Activated T-helper 1 cell treated with anti-CD3 and anti-CD28 coated beads, Interleukin-12 subunit alpha, Interleukin-12 subunit beta, Interleukin-2, Interleukin-4 antibody, amounts not matched to agents 30 ng/mL and 10 ng/mL and 1 ng/mL, durations not matched to agents 14 hours and 24 hours and 36 hours (primary cell): ENCODE data around the gene MRTFB. TPM values are rescaled to one million over a fixed set of nuclear protein-coding genes. Genes with fewer than 3 reads are reported as not detected.

ENCODE experiments used
- DNase-seq: peaks from one replicate; pipeline ENCODE4 v3.0.0; 2021; ENCODE audit warnings: low spot score
- H3K27ac Mint-ChIP-seq: one replicate; pipeline ENCODE4 v1.8.0; 2021; ENCODE audit warnings: mild to moderate bottlenecking, mixed read lengths
- H3K27me3 Mint-ChIP-seq: one replicate; pipeline ENCODE4 v1.8.0; 2022; ENCODE audit warnings: mild to moderate bottlenecking, moderate library complexity, mixed read lengths; ENCODE audit not compliant: insufficient read depth
- H3K36me3 Mint-ChIP-seq: one replicate; pipeline ENCODE4 v1.8.0; 2021; ENCODE audit warnings: low read depth, mixed read lengths
- H3K4me1 Mint-ChIP-seq: one replicate; pipeline ENCODE4 v1.8.0; 2021; ENCODE audit warnings: low read depth, mixed read lengths
- H3K4me3 Mint-ChIP-seq: one replicate; pipeline ENCODE4 v1.8.0; 2021; ENCODE audit warnings: mild to moderate bottlenecking, moderate library complexity, mixed read lengths
- H3K9me3 Mint-ChIP-seq: one replicate; pipeline ENCODE4 v1.8.0; 2021; ENCODE audit warnings: mixed read lengths
- intact Hi-C: fragments of 100-400 bp; cut with micrococcal nuclease; formaldehyde crosslinking; loops from one replicate; pipeline ENCODE4 v1.15.1; 2024
- total RNA-seq: library from RNA; stranded (reverse); gene quantifications from 2 replicates; pipeline ENCODE4 v1.2.3, GENCODE V29; 2022

MRTFB gene
- total RNA-seq, 1 donor from 2014 or later, result 13.5 TPM

DNA sequence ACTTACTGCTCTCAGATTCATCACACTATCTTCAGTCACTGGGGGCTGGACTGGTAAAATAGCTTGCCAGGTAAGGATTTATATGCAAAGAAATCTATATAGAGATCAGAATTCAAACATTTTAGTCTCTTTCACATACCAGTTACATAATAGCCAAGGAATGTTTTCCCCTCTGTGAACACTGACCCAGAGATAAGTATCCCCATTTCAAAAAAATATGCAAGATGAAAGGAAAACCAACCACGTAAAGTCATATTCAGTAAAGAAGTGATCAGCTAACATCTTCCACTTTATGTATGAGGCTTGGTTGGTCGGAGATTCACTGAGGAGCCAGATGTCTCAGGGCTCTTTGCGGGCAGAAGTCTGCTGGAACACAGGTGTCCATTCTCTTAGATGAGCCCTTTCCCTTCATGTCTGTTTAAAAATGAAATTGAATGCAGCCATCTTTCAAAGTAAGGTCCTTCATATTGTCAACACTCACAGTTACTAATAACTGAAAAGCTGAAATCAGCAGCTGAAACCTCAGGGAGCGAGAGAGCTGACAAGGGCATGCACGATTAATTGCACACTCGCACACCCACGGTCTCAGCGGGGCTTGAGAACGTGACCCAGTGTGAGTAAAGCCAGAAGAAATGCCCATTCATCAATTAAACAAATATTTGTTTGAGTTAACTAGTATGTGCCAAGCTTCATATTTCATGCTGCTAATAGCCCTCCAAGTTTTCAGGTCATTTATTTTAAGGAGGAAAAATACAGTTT is 161.2 kb downstream of the MRTFB start:
- no peak overlapping the region for H3K27ac Mint-ChIP-seq
- no peaks in the 10 kb centered on the region for H3K27me3 Mint-ChIP-seq
- no peaks in the 10 kb centered on the region for H3K9me3 Mint-ChIP-seq
- intact Hi-C loops, result no loop called here
- H3K4me1 Mint-ChIP-seq, result no peaks in the 10 kb centered on the region
- DNase-seq, result no peak
- no peak overlapping the region for H3K4me3 Mint-ChIP-seq
- no peaks in the 10 kb centered on the region for H3K36me3 Mint-ChIP-seq

- Mint-ChIP-seq H3K36me3 (peaks cover 5% of the 10 kb centered on the region), H3K4me1 (no peaks in the 10 kb centered on the region), H3K27ac (no peak overlapping the region), H3K27me3 (no peaks in the 10 kb centered on the region), H3K4me3 (no peak overlapping the region), H3K9me3 (no peaks in the 10 kb centered on the region)
- DNase-seq, result no peak
- intact Hi-C loops, result no loop called here
These were observed 165.3 kb downstream of the MRTFB start for GRCh38 chr16:14236401-14236800.

DNA sequence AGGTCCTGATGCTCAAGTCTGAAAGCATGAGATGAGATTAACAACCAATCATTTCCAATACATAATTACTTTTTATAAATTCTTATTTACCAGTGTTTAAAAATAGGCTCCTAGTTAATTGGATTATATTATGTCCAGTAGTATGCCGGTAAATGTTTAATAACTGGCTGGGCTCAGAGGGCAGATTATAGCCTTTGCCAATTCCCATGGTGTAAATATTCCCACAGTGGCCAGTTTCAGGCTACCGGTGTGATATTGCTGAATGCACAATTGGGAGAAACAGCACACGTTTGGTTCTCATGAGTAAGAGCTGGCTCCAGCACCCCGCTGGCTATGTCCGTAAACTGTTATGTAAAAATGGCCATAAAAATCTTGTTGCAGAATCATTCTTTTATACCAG is 167.6 kb downstream of the MRTFB start:
- no peak for DNase-seq
- H3K4me1 Mint-ChIP-seq, result no peaks in the 10 kb centered on the region
- H3K36me3 Mint-ChIP-seq, result peaks cover 5% of the 10 kb centered on the region
- H3K4me3 Mint-ChIP-seq, result no peak overlapping the region
- no peaks in the 10 kb centered on the region for H3K9me3 Mint-ChIP-seq
- H3K27ac Mint-ChIP-seq, result no peak overlapping the region
- intact Hi-C loops, result no loop called here
- no peaks in the 10 kb centered on the region for H3K27me3 Mint-ChIP-seq

DNA sequence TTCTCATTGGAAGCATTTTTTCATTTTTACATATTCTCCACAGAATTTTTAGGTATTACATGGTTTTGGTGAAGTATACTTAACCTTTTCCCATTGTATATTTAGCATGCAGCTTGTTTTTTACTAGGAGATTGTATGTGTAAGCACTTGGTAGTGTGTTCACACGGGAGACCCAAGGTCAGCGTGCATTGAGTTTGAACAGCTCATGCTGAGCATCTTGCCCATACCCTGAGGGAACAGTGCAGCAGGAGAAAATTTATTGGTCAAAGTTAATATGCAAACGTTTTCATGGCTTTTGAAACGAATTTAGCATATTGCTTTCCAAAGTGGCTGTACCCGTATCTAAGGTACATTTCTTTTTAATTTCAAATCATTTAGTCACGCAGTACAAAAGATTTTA is 168.7 kb downstream of the MRTFB start:
- intact Hi-C loops, result no loop called here

GRCh38 chr16:14240219-14240843 is 169.2 kb downstream of the MRTFB start:
- H3K4me3 Mint-ChIP-seq, result no peak overlapping the region
- H3K27ac Mint-ChIP-seq, result no peak overlapping the region
- no peaks in the 10 kb centered on the region for H3K4me1 Mint-ChIP-seq
- H3K27me3 Mint-ChIP-seq, result no peaks in the 10 kb centered on the region
- peaks cover 5% of the 10 kb centered on the region for H3K36me3 Mint-ChIP-seq
- intact Hi-C loops, result no loop called here
- DNase-seq, result no peak
- no peaks in the 10 kb centered on the region for H3K9me3 Mint-ChIP-seq

More for the DNA sequence above, 168.7 kb downstream of the MRTFB start:
- no peak for DNase-seq
- Mint-ChIP-seq H3K36me3 (peaks cover 5% of the 10 kb centered on the region), H3K27me3 (no peaks in the 10 kb centered on the region), H3K4me3 (no peak overlapping the region), H3K27ac (no peak overlapping the region), H3K9me3 (no peaks in the 10 kb centered on the region), H3K4me1 (no peaks in the 10 kb centered on the region)

GRCh38 chr16:14240964-14241363 is 169.8 kb downstream of the MRTFB start:
- Mint-ChIP-seq H3K27me3 (no peaks in the 10 kb centered on the region), H3K27ac (no peak overlapping the region)

DNA sequence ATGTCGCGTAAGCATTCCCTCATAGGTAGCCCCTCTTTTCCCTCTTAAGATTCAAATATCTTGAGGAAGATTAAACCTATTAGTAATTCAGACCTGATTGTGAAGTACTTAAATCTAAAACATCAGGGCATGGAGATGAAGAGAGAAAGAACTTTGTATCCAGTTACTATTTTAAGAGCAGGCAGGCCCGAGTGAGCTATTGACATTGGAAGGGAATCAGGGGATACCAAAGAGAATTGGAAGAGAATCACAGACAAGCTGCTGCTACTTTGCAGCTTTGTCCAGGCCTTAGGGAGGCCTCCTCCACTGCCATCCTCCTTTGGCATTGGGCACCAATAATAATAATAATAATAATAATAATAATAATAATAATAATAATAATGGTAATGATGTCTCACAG is 170.5 kb downstream of the MRTFB start:
- no peak overlapping the region for H3K27ac Mint-ChIP-seq
- no peaks in the 10 kb centered on the region for H3K4me1 Mint-ChIP-seq
- no peak overlapping the region for H3K4me3 Mint-ChIP-seq
- H3K9me3 Mint-ChIP-seq, result no peaks in the 10 kb centered on the region
- intact Hi-C loops, result no loop called here
- H3K27me3 Mint-ChIP-seq, result no peaks in the 10 kb centered on the region
- DNase-seq, result no peak
- peaks cover 6% of the 10 kb centered on the region for H3K36me3 Mint-ChIP-seq

More at GRCh38 chr16:14240964-14241363, 169.8 kb downstream of the MRTFB start:
- no peaks in the 10 kb centered on the region for H3K9me3 Mint-ChIP-seq
- intact Hi-C loops, result no loop called here
- no peak for DNase-seq
- no peaks in the 10 kb centered on the region for H3K4me1 Mint-ChIP-seq
- no peak overlapping the region for H3K4me3 Mint-ChIP-seq
- peaks cover 5% of the 10 kb centered on the region for H3K36me3 Mint-ChIP-seq

GRCh38 chr16:14242769-14243168 is 171.7 kb downstream of the MRTFB start:
- intact Hi-C loops, result no loop called here
- Mint-ChIP-seq H3K4me3 (no peak overlapping the region), H3K27ac (no peak overlapping the region)

GRCh38 chr16:14244196-14245010 is 173.3 kb downstream of the MRTFB start:
- Mint-ChIP-seq H3K27me3 (no peaks in the 10 kb centered on the region), H3K36me3 (peaks cover 8% of the 10 kb centered on the region), H3K27ac (no peak overlapping the region), H3K9me3 (no peaks in the 10 kb centered on the region), H3K4me3 (no peak overlapping the region), H3K4me1 (no peaks in the 10 kb centered on the region)
- DNase-seq, result no peak
- intact Hi-C loops, result loop anchor here (5.0 kb wide), 1 partner anchor 43 kb away; no protein-coding TSS in a partner anchor

More at GRCh38 chr16:14242769-14243168, 171.7 kb downstream of the MRTFB start:
- Mint-ChIP-seq H3K36me3 (peaks cover 8% of the 10 kb centered on the region), H3K4me1 (no peaks in the 10 kb centered on the region), H3K9me3 (no peaks in the 10 kb centered on the region), H3K27me3 (no peaks in the 10 kb centered on the region)
- DNase-seq, result no peak

DNA sequence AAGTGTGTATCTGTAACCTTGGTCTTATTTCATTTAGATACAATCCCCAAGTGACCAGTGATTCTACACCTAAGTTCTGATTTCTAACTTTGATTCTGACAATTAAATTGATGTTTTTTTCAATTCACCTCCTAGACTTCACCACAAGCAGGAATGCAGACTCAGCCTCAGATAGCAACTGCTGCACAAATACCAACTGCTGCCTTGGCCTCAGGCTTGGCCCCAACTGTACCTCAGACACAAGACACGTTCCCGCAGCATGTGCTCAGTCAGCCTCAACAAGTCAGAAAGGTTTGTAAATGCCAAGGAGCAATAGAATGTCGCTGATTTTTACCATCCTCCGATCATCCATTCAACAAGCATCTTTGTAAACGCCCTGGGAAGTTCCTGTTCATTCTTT is 177.7 kb downstream of the MRTFB start:
- Mint-ChIP-seq H3K4me1 (no peaks in the 10 kb centered on the region), H3K4me3 (no peak overlapping the region), H3K9me3 (no peaks in the 10 kb centered on the region), H3K36me3 (peaks cover 3% of the 10 kb centered on the region), H3K27me3 (no peaks in the 10 kb centered on the region), H3K27ac (no peak overlapping the region)
- no peak for DNase-seq
- intact Hi-C loops, result loop anchor here (1.0 to 5.0 kb wide), 4 partner anchors 39 to 352 kb away; no protein-coding TSS in a partner anchor

- no peaks in the 10 kb centered on the region for H3K9me3 Mint-ChIP-seq
- intact Hi-C loops, result loop anchor here (1.0 to 5.0 kb wide), 4 partner anchors 38 to 351 kb away; no protein-coding TSS in a partner anchor
- no peaks in the 10 kb centered on the region for H3K4me1 Mint-ChIP-seq
- peak; percentile 19 for DNase-seq
- no peak overlapping the region for H3K4me3 Mint-ChIP-seq
- H3K36me3 Mint-ChIP-seq, result peaks cover 3% of the 10 kb centered on the region
- H3K27ac Mint-ChIP-seq, result no peak overlapping the region
- no peaks in the 10 kb centered on the region for H3K27me3 Mint-ChIP-seq
These were observed 178.3 kb downstream of the MRTFB start for GRCh38 chr16:14249291-14250032.

DNA sequence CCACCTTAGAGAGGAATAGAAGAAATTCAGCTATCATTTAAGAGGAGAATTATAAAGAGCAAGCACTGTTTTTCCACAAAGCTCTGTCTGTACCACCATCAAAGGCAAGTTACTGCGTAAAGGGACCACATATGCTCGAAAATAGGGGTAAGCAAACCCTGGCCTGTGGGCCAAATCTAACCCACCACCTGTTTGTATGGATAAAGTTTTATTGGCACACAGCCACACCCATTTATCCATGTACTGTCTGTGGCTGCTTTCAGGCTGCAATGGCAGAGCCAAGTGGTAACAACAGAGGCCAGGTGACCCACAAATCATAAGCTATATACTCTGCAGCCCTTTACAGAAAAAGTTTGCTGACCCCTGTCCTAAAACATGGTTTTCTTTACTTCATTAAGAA is 180.3 kb downstream of the MRTFB start:
- Mint-ChIP-seq H3K27me3 (no peaks in the 10 kb centered on the region), H3K27ac (no peak overlapping the region), H3K4me3 (no peak overlapping the region), H3K4me1 (no peaks in the 10 kb centered on the region), H3K9me3 (no peaks in the 10 kb centered on the region), H3K36me3 (peaks cover 3% of the 10 kb centered on the region)
- intact Hi-C loops, result no loop called here
- DNase-seq, result no peak
